ENCODE data around the gene MYO1B. TPM values are rescaled to one million over a fixed set of nuclear protein-coding genes. Genes with fewer than 3 reads are reported as not detected.
A peak's percentile ranks its signal among the peaks of the same experiment; 100 is the strongest.

The MYO1B gene
- total and polyA plus RNA-seq, 12 donors, result 8.7 to 32.4 (median 14.4) TPM

DNA sequence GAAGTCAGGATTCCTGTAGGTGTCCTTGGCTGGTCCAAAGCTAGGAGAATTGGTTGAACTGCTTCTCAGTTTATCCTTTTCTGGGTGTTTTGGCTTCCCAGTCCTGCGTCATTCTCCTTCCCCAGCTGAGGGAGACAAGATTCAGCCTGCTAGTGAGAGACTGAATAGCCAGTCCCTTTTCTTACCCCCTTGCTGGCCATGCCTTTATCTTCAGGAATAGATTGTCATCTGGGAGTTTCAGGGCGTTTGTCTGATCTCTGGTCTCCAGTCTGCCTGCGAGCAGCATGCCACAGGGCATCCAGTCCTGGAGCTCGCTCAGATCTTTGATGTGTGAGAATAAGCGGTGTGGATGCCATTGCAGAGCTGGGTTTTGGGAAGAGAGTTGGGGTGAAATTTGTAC lies 5.8 kb downstream of the MYO1B start:
- DNase-seq (no peak), ATAC-seq (no peak)
- Histone ChIP-seq H3K27ac (peak overlapping the region in 2 of 10 donors; percentile 34 to 44), H3K27me3 (peaks cover 0 to 11% (median 0%) of the 10 kb centered on the region in 7 donors), H3K36me3 (no peaks in the 10 kb centered on the region), H3K4me3 (no peak overlapping the region), H3K9me3 (no peaks in the 10 kb centered on the region), H3K4me1 (peaks cover 3 to 80% (median 50%) of the 10 kb centered on the region in 9 donors)
- TF ChIP-seq, protein P1, sequence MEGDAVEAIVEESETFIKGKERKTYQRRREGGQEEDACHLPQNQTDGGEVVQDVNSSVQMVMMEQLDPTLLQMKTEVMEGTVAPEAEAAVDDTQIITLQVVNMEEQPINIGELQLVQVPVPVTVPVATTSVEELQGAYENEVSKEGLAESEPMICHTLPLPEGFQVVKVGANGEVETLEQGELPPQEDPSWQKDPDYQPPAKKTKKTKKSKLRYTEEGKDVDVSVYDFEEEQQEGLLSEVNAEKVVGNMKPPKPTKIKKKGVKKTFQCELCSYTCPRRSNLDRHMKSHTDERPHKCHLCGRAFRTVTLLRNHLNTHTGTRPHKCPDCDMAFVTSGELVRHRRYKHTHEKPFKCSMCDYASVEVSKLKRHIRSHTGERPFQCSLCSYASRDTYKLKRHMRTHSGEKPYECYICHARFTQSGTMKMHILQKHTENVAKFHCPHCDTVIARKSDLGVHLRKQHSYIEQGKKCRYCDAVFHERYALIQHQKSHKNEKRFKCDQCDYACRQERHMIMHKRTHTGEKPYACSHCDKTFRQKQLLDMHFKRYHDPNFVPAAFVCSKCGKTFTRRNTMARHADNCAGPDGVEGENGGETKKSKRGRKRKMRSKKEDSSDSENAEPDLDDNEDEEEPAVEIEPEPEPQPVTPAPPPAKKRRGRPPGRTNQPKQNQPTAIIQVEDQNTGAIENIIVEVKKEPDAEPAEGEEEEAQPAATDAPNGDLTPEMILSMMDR (IDR thresholded peaks at IDR 0.05), result no peak
- intact Hi-C loops (cut with DNase I), result loop anchor here in 1 of 10 donors (10.0 kb wide), 1 partner anchor 134 kb away; no protein-coding TSS in a partner anchor
- WGBS, 2 donors, result 79 to 80% methylated on average over 5 of the region's 5 CpGs

DNA sequence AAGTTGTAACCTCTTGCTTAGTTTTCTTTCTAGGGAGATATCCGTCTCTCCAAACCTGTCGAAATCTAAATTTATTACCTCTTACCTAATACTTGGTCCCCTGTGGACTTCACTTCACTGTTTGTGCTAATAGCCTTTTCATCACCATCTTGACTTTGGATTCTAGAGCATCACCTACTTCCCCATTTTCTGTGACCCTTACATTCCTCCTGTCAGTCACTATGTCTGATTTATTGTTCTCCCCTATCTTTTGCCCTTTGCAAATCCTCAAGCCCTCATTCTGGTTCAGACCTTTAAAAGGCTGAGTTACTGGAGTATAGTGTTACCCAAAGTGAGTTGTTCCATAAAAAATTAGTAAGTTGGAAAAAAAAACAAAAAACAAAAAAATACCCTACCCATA lies 7.5 kb downstream of the MYO1B start:
- H3K27ac ChIP-seq, result no peak overlapping the region
- ATAC-seq (no peak), DNase-seq (no peak)
- intact Hi-C loops (cut with DNase I), result loop anchor here in 1 of 10 donors (10.0 kb wide), 1 partner anchor 132 kb away; no protein-coding TSS in a partner anchor
- 79 to 86% methylated on average over 2 of the region's 2 CpGs for WGBS, 2 donors
- H3K9me3 ChIP-seq, result no peaks in the 10 kb centered on the region
- no peaks in the 10 kb centered on the region for H3K27me3 ChIP-seq
- H3K4me1 ChIP-seq, result peaks cover 0 to 83% (median 38%) of the 10 kb centered on the region in 9 donors
- no peak overlapping the region for H3K4me3 ChIP-seq
- TF ChIP-seq, protein P1 (IDR thresholded peaks at IDR 0.05), result no peak
- no peaks in the 10 kb centered on the region for H3K36me3 ChIP-seq

DNA sequence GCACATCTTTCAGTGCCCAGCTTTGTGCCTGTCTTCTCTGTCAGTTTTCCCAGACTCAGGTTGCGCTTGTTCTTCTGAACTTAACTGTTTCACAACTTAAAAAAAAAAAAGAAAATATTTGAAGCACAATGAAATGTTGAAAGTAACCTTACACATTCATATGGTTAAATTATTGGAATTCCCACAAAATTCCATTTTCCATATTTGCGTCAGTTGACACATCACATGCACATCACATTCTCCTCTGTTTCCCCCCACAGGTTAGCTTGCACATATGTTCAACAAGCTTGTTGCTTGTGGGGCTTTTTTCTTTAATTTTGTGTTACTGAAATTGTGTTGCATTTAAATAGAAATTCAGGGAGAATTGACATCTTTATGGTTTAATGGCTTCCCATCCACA lies 8.3 kb downstream of the MYO1B start:
- 97 to 98% methylated on average over 2 of the region's 2 CpGs for WGBS, 2 donors
- intact Hi-C loops (cut with DNase I), result loop anchor here in 1 of 10 donors (10.0 kb wide), 1 partner anchor 131 kb away; no protein-coding TSS in a partner anchor
- H3K9me3 ChIP-seq, result no peaks in the 10 kb centered on the region
- peaks cover 0 to 78% (median 32%) of the 10 kb centered on the region in 9 donors for H3K4me1 ChIP-seq
- TF ChIP-seq, protein P1 (IDR thresholded peaks at IDR 0.05), result no peak
- H3K27me3 ChIP-seq, result no peaks in the 10 kb centered on the region
- H3K4me3 ChIP-seq, result no peak overlapping the region
- no peak overlapping the region for H3K27ac ChIP-seq
- ATAC-seq (no peak), DNase-seq (no peak)
- H3K36me3 ChIP-seq, result no peaks in the 10 kb centered on the region

DNA sequence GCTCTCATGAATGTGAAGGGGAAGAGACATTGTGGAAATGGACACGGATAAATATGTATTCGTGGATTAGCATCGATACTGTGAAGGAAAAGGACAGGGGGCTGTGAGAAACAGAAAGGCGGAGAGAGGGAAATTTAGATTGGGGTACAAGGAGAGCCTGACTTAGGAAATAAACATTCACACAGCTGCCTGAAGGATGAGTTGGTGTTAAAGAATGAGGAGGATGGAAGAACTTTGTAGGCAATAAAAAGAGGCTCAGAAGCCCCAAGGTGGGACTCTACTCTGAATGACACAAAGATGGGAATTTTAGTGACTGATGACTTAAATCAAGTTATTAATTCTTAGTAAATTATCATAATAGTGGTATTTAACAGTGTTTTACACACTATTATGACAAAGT lies 10.1 kb downstream of the MYO1B start:
- Histone ChIP-seq H3K4me3 (no peak overlapping the region), H3K9me3 (no peaks in the 10 kb centered on the region), H3K27ac (no peak overlapping the region), H3K36me3 (no peaks in the 10 kb centered on the region), H3K4me1 (peaks cover 0 to 65% (median 27%) of the 10 kb centered on the region in 9 donors), H3K27me3 (no peaks in the 10 kb centered on the region)
- intact Hi-C loops (cut with DNase I), result loop anchor here in 1 of 10 donors (10.0 kb wide), 1 partner anchor 130 kb away; no protein-coding TSS in a partner anchor
- TF ChIP-seq, protein P1 (IDR thresholded peaks at IDR 0.05), result no peak
- ATAC-seq (no peak), DNase-seq (no peak)
- 79 to 89% methylated on average over 4 of the region's 4 CpGs for WGBS, 2 donors
